Measurements from ENCODE around the gene DGKG. TPM values are rescaled to one million over a fixed set of nuclear protein-coding genes. Genes with fewer than 3 reads are reported as not detected.

DGKG gene
- total RNA-seq, 1 donor from 2014 or later = 1.0 TPM

- no peak for TF ChIP-seq CTCF (conservative IDR thresholded peaks at IDR 0.05; ENCODE audit: low read depth, low read length)
- no peak for DNase-seq (ENCODE audit: low read depth)
- H3K4me3 ChIP-seq (ENCODE audit: low read depth, low read length) = no peak overlapping the region
These were observed 143.6 kb downstream of the DGKG start for GRCh38 chr3:186218421-186218820.

GRCh38 chr3:186217820-186218164 is 144.2 kb downstream of the DGKG start:
- no peak for TF ChIP-seq CTCF (conservative IDR thresholded peaks at IDR 0.05; ENCODE audit: low read depth, low read length)
- DNase-seq (ENCODE audit: low read depth) = no peak
- H3K4me3 ChIP-seq (ENCODE audit: low read depth, low read length) = no peak overlapping the region

- TF ChIP-seq CTCF (conservative IDR thresholded peaks at IDR 0.05; ENCODE audit: low read depth, low read length) = no peak
- no peak for DNase-seq (ENCODE audit: low read depth)
These were observed 144.9 kb downstream of the DGKG start for GRCh38 chr3:186216900-186217819.

DNA sequence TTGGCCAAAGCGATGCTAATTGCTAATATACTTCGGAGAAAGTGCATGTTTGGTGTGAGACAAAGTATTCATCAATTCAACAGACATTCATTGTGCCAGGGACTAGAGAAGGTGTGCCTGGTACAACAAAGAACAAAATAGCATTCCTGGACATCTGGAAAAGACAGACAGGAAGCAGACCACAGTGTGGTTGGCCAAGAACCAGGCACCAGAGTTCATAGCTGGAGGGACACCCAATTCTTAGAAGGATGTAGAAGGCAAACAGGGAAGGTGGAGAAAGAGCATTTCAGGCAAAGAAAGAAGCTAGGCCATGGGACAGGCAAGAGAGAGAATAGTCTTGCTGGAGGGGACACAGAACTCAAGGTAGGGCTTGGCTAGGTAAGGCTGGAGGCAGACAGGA is 147.4 kb downstream of the DGKG start:
- TF ChIP-seq CTCF (conservative IDR thresholded peaks at IDR 0.05; ENCODE audit: low read depth, low read length) = no peak
- DNase-seq (ENCODE audit: low read depth) = no peak
- H3K4me3 ChIP-seq (ENCODE audit: low read depth, low read length) = no peak overlapping the region

More at GRCh38 chr3:186216900-186217819, 144.9 kb downstream of the DGKG start:
- no peak overlapping the region for H3K4me3 ChIP-seq (ENCODE audit: low read depth, low read length)

- no peak overlapping the region for H3K4me3 ChIP-seq (ENCODE audit: low read depth, low read length)
- DNase-seq (ENCODE audit: low read depth) = no peak
These were observed 148.1 kb downstream of the DGKG start for GRCh38 chr3:186213946-186214345.

GRCh38 chr3:186212611-186213010 is 149.4 kb downstream of the DGKG start:
- no peak for TF ChIP-seq CTCF (conservative IDR thresholded peaks at IDR 0.05; ENCODE audit: low read depth, low read length)
- no peak for DNase-seq (ENCODE audit: low read depth)
- no peak overlapping the region for H3K4me3 ChIP-seq (ENCODE audit: low read depth, low read length)

More at GRCh38 chr3:186213946-186214345, 148.1 kb downstream of the DGKG start:
- no peak for TF ChIP-seq CTCF (conservative IDR thresholded peaks at IDR 0.05; ENCODE audit: low read depth, low read length)
